WERI-Rb-1 (cell line): ENCODE data around the gene MAP3K5.

Experiments
- DNase-seq: peaks from one replicate; pipeline ENCODE4 v3.0.0-alpha.2; 2020
- H3K27ac ChIP-seq: fragments of 250-450 bp; sonication (Bioruptor Pico); 2 replicates; pipeline ENCODE4 v1.5.1; 2020; ENCODE audit warnings: mild to moderate bottlenecking, moderate library complexity
- H3K27me3 ChIP-seq: fragments of 250-450 bp; sonication (Bioruptor Pico); 2 replicates; pipeline ENCODE4 v1.5.1; 2021; ENCODE audit warnings: mild to moderate bottlenecking, low read depth, moderate library complexity; ENCODE audit not compliant: insufficient read depth, severe bottlenecking
- H3K36me3 ChIP-seq: fragments of 250-450 bp; sonication (Bioruptor Pico); 2 replicates; pipeline ENCODE4 v1.5.1; 2020; ENCODE audit warnings: mild to moderate bottlenecking, moderate library complexity
- H3K4me3 ChIP-seq: 2 replicates; pipeline ENCODE4 v1.5.1; 2011; ENCODE audit warnings: low read depth, mild to moderate bottlenecking, control low read depth, low read length
- H3K9me3 ChIP-seq: fragments of 250-450 bp; sonication (Bioruptor Pico); 2 replicates; pipeline ENCODE4 v1.5.1; 2021; ENCODE audit warnings: mild to moderate bottlenecking, moderate library complexity; ENCODE audit not compliant: severe bottlenecking
- TF ChIP-seq, protein P1 (sequence below): IDR thresholded peaks from 2 replicates; pipeline ENCODE4 v1.5.1; 2011; ENCODE audit warnings: low read depth, mild to moderate bottlenecking, control low read depth, inconsistent platforms, low read length

Gene MAP3K5

DNA sequence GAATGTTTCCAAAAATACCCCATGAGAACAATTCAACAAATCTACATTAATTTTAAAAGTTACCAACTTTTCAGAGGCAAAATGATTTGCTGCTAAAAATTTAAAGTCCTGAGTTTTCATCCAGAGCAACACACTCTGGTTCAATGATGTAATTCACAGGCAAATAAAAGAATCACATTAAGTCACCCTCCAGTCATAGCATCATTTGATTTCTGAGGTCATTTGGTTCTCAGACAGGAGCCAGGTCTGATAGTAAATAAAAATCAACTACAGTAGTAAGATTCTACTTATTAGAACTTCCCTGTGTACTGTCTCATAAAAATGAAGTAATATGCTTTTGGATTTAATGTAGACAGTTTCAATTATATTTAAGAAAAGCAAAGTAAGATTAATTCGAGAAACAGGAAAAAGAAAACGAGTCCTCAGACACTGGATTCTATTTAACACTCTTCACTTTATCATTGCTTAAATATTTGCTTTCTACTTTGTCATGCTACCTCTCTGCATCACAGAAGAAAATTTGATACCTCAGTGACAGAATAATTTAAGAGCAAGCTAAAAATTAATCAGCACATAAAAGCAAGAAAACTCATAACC, 267.8 kb downstream of the MAP3K5 start:
- DNase-seq: no peak
- Histone ChIP-seq H3K27me3 (no peaks in the 10 kb centered on the region), H3K27ac (no peak overlapping the region), H3K4me3 (no peak overlapping the region), H3K36me3 (no peaks in the 10 kb centered on the region), H3K9me3 (no peaks in the 10 kb centered on the region)
- TF ChIP-seq, protein P1, sequence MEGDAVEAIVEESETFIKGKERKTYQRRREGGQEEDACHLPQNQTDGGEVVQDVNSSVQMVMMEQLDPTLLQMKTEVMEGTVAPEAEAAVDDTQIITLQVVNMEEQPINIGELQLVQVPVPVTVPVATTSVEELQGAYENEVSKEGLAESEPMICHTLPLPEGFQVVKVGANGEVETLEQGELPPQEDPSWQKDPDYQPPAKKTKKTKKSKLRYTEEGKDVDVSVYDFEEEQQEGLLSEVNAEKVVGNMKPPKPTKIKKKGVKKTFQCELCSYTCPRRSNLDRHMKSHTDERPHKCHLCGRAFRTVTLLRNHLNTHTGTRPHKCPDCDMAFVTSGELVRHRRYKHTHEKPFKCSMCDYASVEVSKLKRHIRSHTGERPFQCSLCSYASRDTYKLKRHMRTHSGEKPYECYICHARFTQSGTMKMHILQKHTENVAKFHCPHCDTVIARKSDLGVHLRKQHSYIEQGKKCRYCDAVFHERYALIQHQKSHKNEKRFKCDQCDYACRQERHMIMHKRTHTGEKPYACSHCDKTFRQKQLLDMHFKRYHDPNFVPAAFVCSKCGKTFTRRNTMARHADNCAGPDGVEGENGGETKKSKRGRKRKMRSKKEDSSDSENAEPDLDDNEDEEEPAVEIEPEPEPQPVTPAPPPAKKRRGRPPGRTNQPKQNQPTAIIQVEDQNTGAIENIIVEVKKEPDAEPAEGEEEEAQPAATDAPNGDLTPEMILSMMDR: no peak

DNA sequence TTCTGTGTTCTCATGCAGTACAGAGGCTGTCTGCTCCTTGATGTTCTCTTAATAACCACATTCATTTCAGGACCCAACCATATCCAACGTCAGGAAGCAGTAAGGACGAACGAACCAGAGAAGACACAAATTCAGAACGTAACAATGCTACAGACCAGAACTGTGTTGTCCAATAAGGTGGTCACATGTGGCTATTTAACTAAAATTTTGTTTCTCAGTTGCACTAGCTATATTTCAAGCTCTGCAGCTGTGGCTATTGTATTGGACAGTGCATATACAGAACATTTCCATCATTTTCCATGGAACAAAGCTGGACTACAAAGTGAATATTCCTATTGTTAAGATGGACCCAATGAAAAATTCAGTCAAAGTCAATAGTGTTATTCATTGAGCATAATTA, 269.1 kb downstream of the MAP3K5 start:
- DNase-seq: no peak
- H3K27me3 ChIP-seq: no peaks in the 10 kb centered on the region

DNA sequence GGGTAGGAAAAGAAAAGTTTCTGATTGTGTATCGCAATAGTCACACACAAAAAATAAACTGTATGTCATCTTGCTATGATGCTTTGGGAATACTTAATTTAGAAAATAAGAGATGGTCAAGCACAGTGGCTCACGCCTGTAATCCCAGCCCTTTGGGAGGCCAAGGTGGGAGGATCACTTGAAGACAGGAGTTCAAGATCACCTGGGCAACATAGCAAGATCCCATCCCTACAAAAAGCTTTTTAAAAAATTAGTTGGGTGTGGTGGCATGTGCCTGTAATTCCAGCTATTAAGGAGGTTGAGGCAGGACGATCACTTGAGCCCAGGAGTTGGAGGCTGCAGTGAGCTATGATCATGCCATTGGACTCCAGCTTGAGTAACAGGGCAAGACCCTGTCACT, 269.6 kb downstream of the MAP3K5 start:
- Histone ChIP-seq H3K4me3 (no peak overlapping the region), H3K9me3 (no peaks in the 10 kb centered on the region), H3K27ac (no peak overlapping the region), H3K36me3 (no peaks in the 10 kb centered on the region), H3K27me3 (no peaks in the 10 kb centered on the region)
- no peak for DNase-seq
- TF ChIP-seq, protein P1: no peak

More for the DNA sequence above, 269.1 kb downstream of the MAP3K5 start:
- Histone ChIP-seq H3K4me3 (no peak overlapping the region), H3K9me3 (no peaks in the 10 kb centered on the region), H3K36me3 (no peaks in the 10 kb centered on the region), H3K27ac (no peak overlapping the region)
- TF ChIP-seq, protein P1: no peak

DNA sequence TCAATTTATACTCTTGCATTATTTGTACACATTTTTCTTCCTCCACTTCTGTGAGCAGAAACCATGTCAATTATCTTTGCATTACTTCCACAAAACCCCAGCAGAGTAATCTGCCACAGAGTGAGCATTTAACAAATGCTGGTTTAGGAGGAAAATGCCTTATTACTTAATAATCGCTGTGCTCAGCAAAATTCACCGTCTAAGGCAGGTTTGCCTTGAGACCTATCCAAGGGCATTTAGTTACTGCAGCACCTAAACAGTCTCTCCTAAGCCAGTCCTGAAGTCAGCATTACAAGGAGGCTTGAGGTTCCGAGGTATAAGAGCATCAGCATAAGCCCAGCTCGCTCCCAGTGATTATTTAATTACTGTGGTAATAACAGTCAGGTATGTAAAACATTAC, 270.4 kb downstream of the MAP3K5 start:
- no peaks in the 10 kb centered on the region for H3K36me3 ChIP-seq
- TF ChIP-seq, protein P1: no peak
- H3K27ac ChIP-seq: no peak overlapping the region
- no peaks in the 10 kb centered on the region for H3K9me3 ChIP-seq
- no peak for DNase-seq
- H3K4me3 ChIP-seq: no peak overlapping the region
- H3K27me3 ChIP-seq: no peaks in the 10 kb centered on the region

DNA sequence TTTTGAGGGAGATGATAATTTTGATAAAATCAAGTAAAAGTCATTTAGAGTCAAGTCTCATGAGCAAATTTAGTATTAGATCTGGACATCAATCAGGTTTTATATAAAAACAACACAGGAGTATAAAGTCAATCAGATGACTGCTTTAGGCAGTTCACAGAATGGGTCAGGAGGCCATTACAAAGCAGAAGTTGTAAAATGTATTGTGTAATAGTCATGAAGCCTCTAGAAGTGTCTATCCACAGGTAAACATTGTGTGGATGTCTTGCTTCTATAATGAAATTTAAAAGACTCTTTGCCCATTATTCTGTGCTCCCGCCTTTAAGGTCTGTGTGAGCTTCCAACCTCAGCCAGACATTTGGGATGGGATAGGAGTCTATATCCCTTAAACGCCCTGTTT, 270.9 kb downstream of the MAP3K5 start:
- Histone ChIP-seq H3K9me3 (no peaks in the 10 kb centered on the region), H3K36me3 (no peaks in the 10 kb centered on the region), H3K4me3 (no peak overlapping the region), H3K27ac (no peak overlapping the region), H3K27me3 (no peaks in the 10 kb centered on the region)
- TF ChIP-seq, protein P1: no peak
- no peak for DNase-seq

DNA sequence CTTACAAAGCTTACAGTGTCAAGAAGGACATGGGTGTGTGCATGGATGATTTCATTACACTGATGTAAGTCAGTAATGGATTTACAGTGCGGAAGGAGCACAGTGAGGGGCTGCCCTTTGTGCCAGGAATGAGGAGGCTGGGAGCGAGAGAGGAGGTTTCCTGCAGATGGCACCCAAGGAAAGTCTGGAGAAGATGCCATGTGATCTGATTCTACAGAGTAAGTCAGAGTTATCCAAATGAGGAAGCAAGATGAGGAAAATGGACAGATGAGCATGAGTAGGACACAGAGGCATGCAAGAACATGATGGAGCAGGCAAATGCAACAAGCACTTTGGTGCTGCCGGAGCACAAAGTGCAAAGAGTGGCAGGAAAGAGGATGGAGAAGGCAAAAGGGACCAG, 271.8 kb downstream of the MAP3K5 start:
- TF ChIP-seq, protein P1: no peak
- no peak for DNase-seq
- Histone ChIP-seq H3K27ac (no peak overlapping the region), H3K27me3 (no peaks in the 10 kb centered on the region), H3K4me3 (no peak overlapping the region), H3K9me3 (no peaks in the 10 kb centered on the region), H3K36me3 (no peaks in the 10 kb centered on the region)
